AG10803 (cell line): ENCODE results near the gene MTARC2.

Experiments used
- DNase-seq: peaks from one replicate; pipeline ENCODE4 v3.0.0; 2010; ENCODE audit warnings: low read depth
- H3K4me3 ChIP-seq: 2 replicates; pipeline ENCODE4 v1.5.1; 2011; ENCODE audit warnings: mild to moderate bottlenecking, low read length, control low read depth
- CTCF ChIP-seq: conservative IDR thresholded peaks from 2 replicates; pipeline ENCODE4 v1.5.1; 2011; ENCODE audit warnings: mild to moderate bottlenecking, low read length, control low read depth, inconsistent platforms

The MTARC2 gene

GRCh38 chr1:220703305-220703704, 44.8 kb upstream of the MTARC2 start:
- TF ChIP-seq CTCF: no peak
- no peak overlapping the region for H3K4me3 ChIP-seq
- no peak for DNase-seq

- TF ChIP-seq CTCF: no peak
- no peak overlapping the region for H3K4me3 ChIP-seq
- no peak for DNase-seq
Observed at GRCh38 chr1:220705782-220706181, 42.3 kb upstream of the MTARC2 start.

- DNase-seq: no peak
- H3K4me3 ChIP-seq: no peak overlapping the region
- TF ChIP-seq CTCF: no peak
Observed at GRCh38 chr1:220706480-220706879, 41.6 kb upstream of the MTARC2 start.

GRCh38 chr1:220707160-220707559, 41.0 kb upstream of the MTARC2 start:
- TF ChIP-seq CTCF: no peak
- no peak for DNase-seq
- H3K4me3 ChIP-seq: no peak overlapping the region

GRCh38 chr1:220708244-220708643, 39.9 kb upstream of the MTARC2 start:
- no peak overlapping the region for H3K4me3 ChIP-seq
- no peak for TF ChIP-seq CTCF
- DNase-seq: no peak

- no peak for TF ChIP-seq CTCF
- H3K4me3 ChIP-seq: no peak overlapping the region
- DNase-seq: no peak
Observed at GRCh38 chr1:220708936-220709801, 39.0 kb upstream of the MTARC2 start.

- DNase-seq: no peak
- no peak overlapping the region for H3K4me3 ChIP-seq
- no peak for TF ChIP-seq CTCF
Observed at GRCh38 chr1:220710333-220710732, 37.8 kb upstream of the MTARC2 start.
